Measurements from ENCODE around the gene PPAN.

Gene PPAN

GRCh38 chr19:10113964-10114650, 7.9 kb downstream of the PPAN start:
- DNase-seq (ENCODE audit: low read depth) = no peak

GRCh38 chr19:10114651-10115391, 8.7 kb downstream of the PPAN start:
- no peak for DNase-seq (ENCODE audit: low read depth)

- DNase-seq (ENCODE audit: low read depth) = no peak
These were observed 9.4 kb downstream of the PPAN start for GRCh38 chr19:10115392-10116084.

GRCh38 chr19:10116085-10116865, 10.1 kb downstream of the PPAN start:
- DNase-seq (ENCODE audit: low read depth) = no peak

GRCh38 chr19:10116866-10117616, 10.9 kb downstream of the PPAN start:
- DNase-seq (ENCODE audit: low read depth) = no peak

- DNase-seq (ENCODE audit: low read depth) = no peak
These were observed 12.8 kb downstream of the PPAN start for GRCh38 chr19:10118960-10119359.

GRCh38 chr19:10120538-10121189, 14.5 kb downstream of the PPAN start:
- DNase-seq (ENCODE audit: low read depth) = peak; percentile 69

- DNase-seq (ENCODE audit: low read depth) = no peak
These were observed 15.9 kb downstream of the PPAN start for GRCh38 chr19:10122045-10122444.

- DNase-seq (ENCODE audit: low read depth) = no peak
These were observed 18.3 kb downstream of the PPAN start for GRCh38 chr19:10124429-10124828.

GRCh38 chr19:10126213-10126639, 20.1 kb downstream of the PPAN start:
- DNase-seq (ENCODE audit: low read depth) = no peak

- no peak for DNase-seq (ENCODE audit: low read depth)
These were observed 26.7 kb downstream of the PPAN start for GRCh38 chr19:10132905-10133304.

GRCh38 chr19:10133596-10133995, 27.4 kb downstream of the PPAN start:
- DNase-seq (ENCODE audit: low read depth) = no peak

GRCh38 chr19:10134040-10134439, 27.9 kb downstream of the PPAN start:
- DNase-seq (ENCODE audit: low read depth) = no peak

GRCh38 chr19:10135551-10136334, 29.6 kb downstream of the PPAN start:
- DNase-seq (ENCODE audit: low read depth) = no peak

GRCh38 chr19:10136936-10137335, 30.8 kb downstream of the PPAN start:
- DNase-seq (ENCODE audit: low read depth) = no peak

- no peak for DNase-seq (ENCODE audit: low read depth)
These were observed 31.9 kb downstream of the PPAN start for GRCh38 chr19:10137751-10138682.

GRCh38 chr19:10138879-10139795, 33.0 kb downstream of the PPAN start:
- no peak for DNase-seq (ENCODE audit: low read depth)

- no peak for DNase-seq (ENCODE audit: low read depth)
These were observed 33.8 kb downstream of the PPAN start for GRCh38 chr19:10139952-10140351.
